ENCODE results near the gene ARNT2. TPM values are rescaled to one million over a fixed set of nuclear protein-coding genes. Genes with fewer than 3 reads are reported as not detected.

ARNT2 gene
- total and polyA plus RNA-seq, 2 experiments from 2014 or later: 4.6 to 11.6 TPM

DNA sequence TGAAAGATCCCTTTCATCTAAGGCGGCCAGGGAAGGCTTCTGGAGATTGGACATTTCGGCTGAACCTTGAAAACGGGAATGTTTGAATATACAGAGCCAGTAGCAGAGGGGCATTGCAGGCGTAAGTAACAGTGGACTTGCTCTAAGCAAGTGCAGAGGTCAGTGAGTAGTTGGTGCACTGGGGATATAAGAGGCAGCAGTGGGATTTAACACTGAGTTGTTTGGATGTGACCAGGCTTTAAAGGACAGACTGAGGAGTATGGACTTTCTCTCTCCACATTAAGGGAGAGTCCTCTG, 1.3 kb downstream of the ARNT2 start (continued):
- TF ChIP-seq, protein P1, sequence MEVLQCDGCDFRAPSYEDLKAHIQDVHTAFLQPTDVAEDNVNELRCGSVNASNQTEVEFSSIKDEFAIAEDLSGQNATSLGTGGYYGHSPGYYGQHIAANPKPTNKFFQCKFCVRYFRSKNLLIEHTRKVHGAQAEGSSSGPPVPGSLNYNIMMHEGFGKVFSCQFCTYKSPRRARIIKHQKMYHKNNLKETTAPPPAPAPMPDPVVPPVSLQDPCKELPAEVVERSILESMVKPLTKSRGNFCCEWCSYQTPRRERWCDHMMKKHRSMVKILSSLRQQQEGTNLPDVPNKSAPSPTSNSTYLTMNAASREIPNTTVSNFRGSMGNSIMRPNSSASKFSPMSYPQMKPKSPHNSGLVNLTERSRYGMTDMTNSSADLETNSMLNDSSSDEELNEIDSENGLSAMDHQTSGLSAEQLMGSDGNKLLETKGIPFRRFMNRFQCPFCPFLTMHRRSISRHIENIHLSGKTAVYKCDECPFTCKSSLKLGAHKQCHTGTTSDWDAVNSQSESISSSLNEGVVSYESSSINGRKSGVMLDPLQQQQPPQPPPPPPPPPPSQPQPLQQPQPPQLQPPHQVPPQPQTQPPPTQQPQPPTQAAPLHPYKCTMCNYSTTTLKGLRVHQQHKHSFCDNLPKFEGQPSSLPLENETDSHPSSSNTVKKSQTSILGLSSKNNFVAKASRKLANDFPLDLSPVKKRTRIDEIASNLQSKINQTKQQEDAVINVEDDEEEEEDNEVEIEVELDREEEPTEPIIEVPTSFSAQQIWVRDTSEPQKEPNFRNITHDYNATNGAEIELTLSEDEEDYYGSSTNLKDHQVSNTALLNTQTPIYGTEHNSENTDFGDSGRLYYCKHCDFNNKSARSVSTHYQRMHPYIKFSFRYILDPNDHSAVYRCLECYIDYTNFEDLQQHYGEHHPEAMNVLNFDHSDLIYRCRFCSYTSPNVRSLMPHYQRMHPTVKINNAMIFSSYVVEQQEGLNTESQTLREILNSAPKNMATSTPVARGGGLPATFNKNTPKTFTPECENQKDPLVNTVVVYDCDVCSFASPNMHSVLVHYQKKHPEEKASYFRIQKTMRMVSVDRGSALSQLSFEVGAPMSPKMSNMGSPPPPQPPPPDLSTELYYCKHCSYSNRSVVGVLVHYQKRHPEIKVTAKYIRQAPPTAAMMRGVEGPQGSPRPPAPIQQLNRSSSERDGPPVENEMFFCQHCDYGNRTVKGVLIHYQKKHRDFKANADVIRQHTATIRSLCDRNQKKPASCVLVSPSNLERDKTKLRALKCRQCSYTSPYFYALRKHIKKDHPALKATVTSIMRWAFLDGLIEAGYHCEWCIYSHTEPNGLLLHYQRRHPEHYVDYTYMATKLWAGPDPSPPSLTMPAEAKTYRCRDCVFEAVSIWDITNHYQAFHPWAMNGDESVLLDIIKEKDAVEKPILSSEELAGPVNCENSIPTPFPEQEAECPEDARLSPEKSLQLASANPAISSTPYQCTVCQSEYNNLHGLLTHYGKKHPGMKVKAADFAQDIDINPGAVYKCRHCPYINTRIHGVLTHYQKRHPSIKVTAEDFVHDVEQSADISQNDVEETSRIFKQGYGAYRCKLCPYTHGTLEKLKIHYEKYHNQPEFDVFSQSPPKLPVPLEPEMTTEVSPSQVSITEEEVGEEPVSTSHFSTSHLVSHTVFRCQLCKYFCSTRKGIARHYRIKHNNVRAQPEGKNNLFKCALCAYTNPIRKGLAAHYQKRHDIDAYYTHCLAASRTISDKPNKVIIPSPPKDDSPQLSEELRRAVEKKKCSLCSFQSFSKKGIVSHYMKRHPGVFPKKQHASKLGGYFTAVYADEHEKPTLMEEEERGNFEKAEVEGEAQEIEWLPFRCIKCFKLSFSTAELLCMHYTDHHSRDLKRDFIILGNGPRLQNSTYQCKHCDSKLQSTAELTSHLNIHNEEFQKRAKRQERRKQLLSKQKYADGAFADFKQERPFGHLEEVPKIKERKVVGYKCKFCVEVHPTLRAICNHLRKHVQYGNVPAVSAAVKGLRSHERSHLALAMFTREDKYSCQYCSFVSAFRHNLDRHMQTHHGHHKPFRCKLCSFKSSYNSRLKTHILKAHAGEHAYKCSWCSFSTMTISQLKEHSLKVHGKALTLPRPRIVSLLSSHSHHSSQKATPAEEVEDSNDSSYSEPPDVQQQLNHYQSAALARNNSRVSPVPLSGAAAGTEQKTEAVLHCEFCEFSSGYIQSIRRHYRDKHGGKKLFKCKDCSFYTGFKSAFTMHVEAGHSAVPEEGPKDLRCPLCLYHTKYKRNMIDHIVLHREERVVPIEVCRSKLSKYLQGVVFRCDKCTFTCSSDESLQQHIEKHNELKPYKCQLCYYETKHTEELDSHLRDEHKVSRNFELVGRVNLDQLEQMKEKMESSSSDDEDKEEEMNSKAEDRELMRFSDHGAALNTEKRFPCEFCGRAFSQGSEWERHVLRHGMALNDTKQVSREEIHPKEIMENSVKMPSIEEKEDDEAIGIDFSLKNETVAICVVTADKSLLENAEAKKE (CRISPR knock-in tag; IDR thresholded peaks at IDR 0.05): no peak
- TF ChIP-seq JUNB (IDR thresholded peaks at IDR 0.05; ENCODE audit: unreplicated experiment): no peak
- no peak for TF ChIP-seq NANOG (IDR thresholded peaks at IDR 0.05; ENCODE audit: borderline replicate concordance)
- TF ChIP-seq EZH2phosphoT487 (IDR thresholded peaks at IDR 0.05; ENCODE audit: unreplicated experiment): no peak

DNA sequence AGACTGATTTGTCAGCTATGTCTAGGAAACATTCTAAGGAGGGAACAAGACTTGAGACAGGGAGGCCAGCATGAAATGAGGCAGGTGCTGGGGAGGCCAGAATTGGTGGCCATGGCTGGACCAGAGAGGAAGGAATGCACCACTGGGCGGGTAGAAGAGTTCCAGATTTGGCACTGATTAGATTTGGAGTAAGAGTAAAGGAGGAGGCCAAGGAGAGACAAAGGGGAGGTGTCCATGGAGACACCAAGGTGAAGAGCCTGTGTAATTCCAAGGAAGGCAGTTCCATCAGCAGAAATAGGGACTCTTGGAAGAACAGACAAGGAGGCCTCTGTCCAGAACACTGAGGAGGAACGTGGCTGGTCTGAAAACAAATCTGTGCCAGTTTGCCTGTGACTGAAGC, 1.8 kb downstream of the ARNT2 start:
- TF ChIP-seq ZNF331 (CRISPR knock-in tag; IDR thresholded peaks at IDR 0.05; ENCODE audit: low read depth) (no peak), NANOG (IDR thresholded peaks at IDR 0.05; ENCODE audit: borderline replicate concordance) (no peak), ZNF114 (CRISPR knock-in tag; IDR thresholded peaks at IDR 0.05) (no peak), JUNB (IDR thresholded peaks at IDR 0.05; ENCODE audit: unreplicated experiment) (no peak), EZH2phosphoT487 (IDR thresholded peaks at IDR 0.05; ENCODE audit: unreplicated experiment) (no peak), STAT1 (IDR thresholded peaks at IDR 0.05; ENCODE audit: unreplicated experiment) (no peak)
- TF ChIP-seq, protein P2, sequence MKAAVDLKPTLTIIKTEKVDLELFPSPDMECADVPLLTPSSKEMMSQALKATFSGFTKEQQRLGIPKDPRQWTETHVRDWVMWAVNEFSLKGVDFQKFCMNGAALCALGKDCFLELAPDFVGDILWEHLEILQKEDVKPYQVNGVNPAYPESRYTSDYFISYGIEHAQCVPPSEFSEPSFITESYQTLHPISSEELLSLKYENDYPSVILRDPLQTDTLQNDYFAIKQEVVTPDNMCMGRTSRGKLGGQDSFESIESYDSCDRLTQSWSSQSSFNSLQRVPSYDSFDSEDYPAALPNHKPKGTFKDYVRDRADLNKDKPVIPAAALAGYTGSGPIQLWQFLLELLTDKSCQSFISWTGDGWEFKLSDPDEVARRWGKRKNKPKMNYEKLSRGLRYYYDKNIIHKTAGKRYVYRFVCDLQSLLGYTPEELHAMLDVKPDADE (IDR thresholded peaks at IDR 0.05): no peak
- Histone ChIP-seq H3K4me3 (no peak overlapping the region), H3K9me2 (ENCODE audit: insufficient read depth) (no peaks in the 10 kb centered on the region), H2AFZ (no peak overlapping the region), H3K4me1 (ENCODE audit: insufficient read depth) (peaks cover 18% of the 10 kb centered on the region), H4K20me1 (replicated peaks; ENCODE audit: insufficient read depth) (peaks cover 6% of the 10 kb centered on the region; the same call in 1 of the 2 replicates), H3K36me3 (ENCODE audit: insufficient read depth) (no peaks in the 10 kb centered on the region), H3K27me3 (ENCODE audit: insufficient read depth) (peaks cover 34% of the 10 kb centered on the region), H3K79me2 (replicated peaks; ENCODE audit: insufficient read depth) (peaks cover 5% of the 10 kb centered on the region; the same call in 1 of the 2 replicates), H3K4me2 (no peak overlapping the region), H3K27ac (ENCODE audit: low read depth) (no peak overlapping the region), H3F3A (replicated peaks; ENCODE audit: low read depth) (no peaks in the 10 kb centered on the region; the same call in 1 of the 2 replicates)
- Mint-ChIP-seq H3K4me1 (peaks cover 18% of the 10 kb centered on the region), H3K9me3 (no peaks in the 10 kb centered on the region; the same call in 2 of the 3 replicates), H3K27ac (no peak overlapping the region), H3K4me3 (no peak overlapping the region; the same call in 2 of the 3 replicates), H3K36me3 (ENCODE audit: low read depth) (peaks cover 3% of the 10 kb centered on the region; the same call in 1 of the 3 replicates), H3K27me3 (ENCODE audit: insufficient read depth, low read depth, poor library complexity) (peaks cover 17% of the 10 kb centered on the region)
- ATAC-seq: no peak
- no peak for DNase-seq (ENCODE audit: low spot score)
